ENCODE measurements around the gene SOWAHA.

Gene SOWAHA

GRCh38 chr5:132814503-132815294, 1.6 kb downstream of the SOWAHA start:
- no peak for TF ChIP-seq SIN3A (IDR thresholded peaks at IDR 0.05; ENCODE audit: borderline replicate concordance, insufficient read depth, low read length)
- TF ChIP-seq FOXP2 (optimal IDR thresholded peaks at IDR 0.05; ENCODE audit: borderline replicate concordance, extremely low read depth, extremely low read length, insufficient read depth) = no peak
- no peak for TF ChIP-seq REST (IDR thresholded peaks at IDR 0.05; ENCODE audit: insufficient read depth in 1 of 2, low read depth in 2 of 2, low read length in 2 of 2)

GRCh38 chr5:132815454-132815853, 2.4 kb downstream of the SOWAHA start:
- TF ChIP-seq POLR2AphosphoS5 (IDR thresholded peaks at IDR 0.05; ENCODE audit: low read depth, low read length) (no peak), REST (IDR thresholded peaks at IDR 0.05; ENCODE audit: insufficient read depth in 1 of 2, low read depth in 2 of 2, low read length in 2 of 2) (no peak), FOXP2 (optimal IDR thresholded peaks at IDR 0.05; ENCODE audit: borderline replicate concordance, extremely low read depth, extremely low read length, insufficient read depth) (no peak), SIN3A (IDR thresholded peaks at IDR 0.05; ENCODE audit: borderline replicate concordance, insufficient read depth, low read length) (no peak), TAF1 (IDR thresholded peaks at IDR 0.05; ENCODE audit: borderline replicate concordance, insufficient read depth, low read length) (no peak)

- TF ChIP-seq FOXP2 (optimal IDR thresholded peaks at IDR 0.05; ENCODE audit: borderline replicate concordance, extremely low read depth, extremely low read length, insufficient read depth) (no peak), SIN3A (IDR thresholded peaks at IDR 0.05; ENCODE audit: borderline replicate concordance, insufficient read depth, low read length) (no peak), TAF1 (IDR thresholded peaks at IDR 0.05; ENCODE audit: borderline replicate concordance, insufficient read depth, low read length) (no peak), REST (IDR thresholded peaks at IDR 0.05; ENCODE audit: insufficient read depth in 1 of 2, low read depth in 2 of 2, low read length in 2 of 2) (no peak), POLR2AphosphoS5 (IDR thresholded peaks at IDR 0.05; ENCODE audit: low read depth, low read length) (no peak)
Observed at GRCh38 chr5:132816083-132816482, 3.0 kb downstream of the SOWAHA start.

- TF ChIP-seq SIN3A (IDR thresholded peaks at IDR 0.05; ENCODE audit: borderline replicate concordance, insufficient read depth, low read length) (no peak), FOXP2 (optimal IDR thresholded peaks at IDR 0.05; ENCODE audit: borderline replicate concordance, extremely low read depth, extremely low read length, insufficient read depth) (no peak), POLR2AphosphoS5 (IDR thresholded peaks at IDR 0.05; ENCODE audit: low read depth, low read length) (no peak), REST (IDR thresholded peaks at IDR 0.05; ENCODE audit: insufficient read depth in 1 of 2, low read depth in 2 of 2, low read length in 2 of 2) (no peak)
Observed at GRCh38 chr5:132816554-132816953, 3.5 kb downstream of the SOWAHA start.
